ENCODE results near the gene CGNL1. TPM values are rescaled to one million over a fixed set of nuclear protein-coding genes. Genes with fewer than 3 reads are reported as not detected.

Gene CGNL1
- total RNA-seq, 2 donors from 2014 or later = 82.6 to 98.0 TPM

DNA sequence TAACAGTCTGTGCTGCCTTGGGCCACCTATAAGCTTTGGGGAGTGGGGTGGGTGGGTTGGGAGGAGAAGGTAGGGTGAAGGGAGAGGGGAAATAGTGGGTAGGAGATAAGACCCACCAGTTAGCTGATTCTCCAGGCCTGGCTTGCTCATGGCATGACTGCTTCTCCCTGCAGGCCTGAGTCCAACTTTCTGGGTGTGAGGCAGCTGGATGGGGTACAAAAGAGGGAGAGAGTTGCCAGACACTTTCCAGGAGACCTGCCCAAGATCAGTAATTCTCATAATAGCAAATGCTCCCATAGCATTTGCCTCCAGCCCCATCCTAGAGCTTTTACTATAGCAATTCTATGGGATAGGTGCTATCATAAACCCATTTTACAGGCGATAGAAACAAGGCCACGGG lies 7.7 kb downstream of the CGNL1 start:
- no peaks in the 10 kb centered on the region for H3K9me3 Mint-ChIP-seq
- peaks cover 17% of the 10 kb centered on the region for H3K36me3 Mint-ChIP-seq (ENCODE audit: low read depth)
- peaks cover 63% of the 10 kb centered on the region for H3K4me1 ChIP-seq (ENCODE audit: control insufficient read depth, insufficient read depth, low read length)
- H3K9ac ChIP-seq (ENCODE audit: extremely low read depth, low read length, poor library complexity, severe bottlenecking) = no peak overlapping the region
- H3K4me3 Mint-ChIP-seq = peak overlapping the region; percentile 5
- H3K27me3 Mint-ChIP-seq (ENCODE audit: insufficient read depth) = no peaks in the 10 kb centered on the region
- peaks cover 89% of the 10 kb centered on the region for H3K4me1 Mint-ChIP-seq
- peaks cover 23% of the 10 kb centered on the region for H3K36me3 ChIP-seq (ENCODE audit: control insufficient read depth, insufficient read depth, low read length)
- TF ChIP-seq, protein P1, sequence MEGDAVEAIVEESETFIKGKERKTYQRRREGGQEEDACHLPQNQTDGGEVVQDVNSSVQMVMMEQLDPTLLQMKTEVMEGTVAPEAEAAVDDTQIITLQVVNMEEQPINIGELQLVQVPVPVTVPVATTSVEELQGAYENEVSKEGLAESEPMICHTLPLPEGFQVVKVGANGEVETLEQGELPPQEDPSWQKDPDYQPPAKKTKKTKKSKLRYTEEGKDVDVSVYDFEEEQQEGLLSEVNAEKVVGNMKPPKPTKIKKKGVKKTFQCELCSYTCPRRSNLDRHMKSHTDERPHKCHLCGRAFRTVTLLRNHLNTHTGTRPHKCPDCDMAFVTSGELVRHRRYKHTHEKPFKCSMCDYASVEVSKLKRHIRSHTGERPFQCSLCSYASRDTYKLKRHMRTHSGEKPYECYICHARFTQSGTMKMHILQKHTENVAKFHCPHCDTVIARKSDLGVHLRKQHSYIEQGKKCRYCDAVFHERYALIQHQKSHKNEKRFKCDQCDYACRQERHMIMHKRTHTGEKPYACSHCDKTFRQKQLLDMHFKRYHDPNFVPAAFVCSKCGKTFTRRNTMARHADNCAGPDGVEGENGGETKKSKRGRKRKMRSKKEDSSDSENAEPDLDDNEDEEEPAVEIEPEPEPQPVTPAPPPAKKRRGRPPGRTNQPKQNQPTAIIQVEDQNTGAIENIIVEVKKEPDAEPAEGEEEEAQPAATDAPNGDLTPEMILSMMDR (conservative IDR thresholded peaks at IDR 0.05) = no peak
- WGBS, 2 experiments (ENCODE audit: insufficient coverage in 1 of 2, insufficient read length in 1 of 2) = 83 to 100% methylated on average over 2 of the region's 2 CpGs
- DNase-seq = no peak
- H3K27ac Mint-ChIP-seq = peak overlapping the region; percentile 61
- H3K9me3 ChIP-seq (ENCODE audit: control insufficient read depth, low read length) = no peaks in the 10 kb centered on the region
- no peak overlapping the region for H3K4me3 ChIP-seq (ENCODE audit: low read length)
- H3K27ac ChIP-seq (ENCODE audit: low read depth, low read length) = no peak overlapping the region
- no peaks in the 10 kb centered on the region for H3K27me3 ChIP-seq (ENCODE audit: control insufficient read depth, insufficient read depth, low read length, poor library complexity, severe bottlenecking)

DNA sequence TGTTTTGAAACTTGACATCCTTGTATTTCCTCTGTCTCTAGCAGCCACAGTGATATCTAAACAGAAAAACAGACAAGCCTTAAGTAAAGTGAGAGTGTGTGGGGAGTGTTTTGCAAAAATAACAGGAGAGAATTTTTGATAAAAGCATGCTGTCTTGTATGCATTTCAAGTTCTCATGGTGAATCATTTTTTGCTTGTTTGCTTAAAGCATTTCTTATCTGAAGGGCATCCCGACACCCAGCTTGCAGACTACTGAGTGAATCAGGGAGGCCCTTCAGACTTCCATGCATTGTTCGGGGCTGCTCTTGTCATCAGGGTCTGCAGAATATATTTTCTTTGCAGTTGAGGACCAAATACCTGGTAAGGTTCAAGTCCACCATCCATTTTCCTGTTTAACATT lies 8.5 kb downstream of the CGNL1 start:
- no peaks in the 10 kb centered on the region for H3K27me3 Mint-ChIP-seq (ENCODE audit: insufficient read depth)
- H3K36me3 ChIP-seq (ENCODE audit: control insufficient read depth, insufficient read depth, low read length) = peaks cover 21% of the 10 kb centered on the region
- H3K4me3 Mint-ChIP-seq = no peak overlapping the region
- peaks cover 58% of the 10 kb centered on the region for H3K4me1 ChIP-seq (ENCODE audit: control insufficient read depth, insufficient read depth, low read length)
- no peaks in the 10 kb centered on the region for H3K9me3 ChIP-seq (ENCODE audit: control insufficient read depth, low read length)
- peaks cover 13% of the 10 kb centered on the region for H3K36me3 Mint-ChIP-seq (ENCODE audit: low read depth)
- H3K4me1 Mint-ChIP-seq = peaks cover 81% of the 10 kb centered on the region
- TF ChIP-seq, protein P1 (conservative IDR thresholded peaks at IDR 0.05) = no peak
- no peak overlapping the region for H3K27ac ChIP-seq (ENCODE audit: low read depth, low read length)
- WGBS, 2 experiments (ENCODE audit: insufficient coverage in 1 of 2, insufficient read length in 1 of 2) = 85 to 100% methylated on average over 2 of the region's 2 CpGs
- peak overlapping the region; percentile 1 for H3K27ac Mint-ChIP-seq
- H3K27me3 ChIP-seq (ENCODE audit: control insufficient read depth, insufficient read depth, low read length, poor library complexity, severe bottlenecking) = no peaks in the 10 kb centered on the region
- no peak overlapping the region for H3K4me3 ChIP-seq (ENCODE audit: low read length)
- no peak for DNase-seq
- no peak overlapping the region for H3K9ac ChIP-seq (ENCODE audit: extremely low read depth, low read length, poor library complexity, severe bottlenecking)
- H3K9me3 Mint-ChIP-seq = no peaks in the 10 kb centered on the region

DNA sequence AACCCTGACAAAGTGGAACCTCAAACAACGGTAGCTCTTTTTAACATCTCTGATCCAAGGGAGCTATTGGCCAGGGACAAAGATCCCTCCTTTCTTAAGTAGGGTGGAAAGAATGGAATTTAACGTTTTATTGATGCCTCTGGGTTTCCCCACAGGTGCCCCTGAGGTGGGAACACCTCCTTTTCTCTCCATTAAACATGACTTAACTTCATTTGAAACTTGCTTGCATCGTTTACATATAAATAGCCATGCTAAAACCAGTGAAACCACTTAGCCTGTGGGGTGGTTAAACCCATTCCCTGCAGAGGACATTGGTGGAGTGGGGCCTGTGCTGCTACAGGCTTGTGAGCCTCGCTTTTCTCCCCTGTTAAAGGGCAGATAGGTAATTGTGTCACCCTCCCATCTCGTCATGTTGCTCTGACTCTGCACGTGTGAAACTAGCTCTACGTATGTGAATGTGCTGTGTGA lies 9.7 kb downstream of the CGNL1 start:
- H3K4me3 ChIP-seq (ENCODE audit: low read length) = no peak overlapping the region
- peaks cover 17% of the 10 kb centered on the region for H3K36me3 Mint-ChIP-seq (ENCODE audit: low read depth)
- H3K27ac ChIP-seq (ENCODE audit: low read depth, low read length) = no peak overlapping the region
- no peaks in the 10 kb centered on the region for H3K9me3 ChIP-seq (ENCODE audit: control insufficient read depth, low read length)
- H3K36me3 ChIP-seq (ENCODE audit: control insufficient read depth, insufficient read depth, low read length) = peaks cover 16% of the 10 kb centered on the region
- no peaks in the 10 kb centered on the region for H3K9me3 Mint-ChIP-seq
- peak overlapping the region; percentile 84 for H3K27ac Mint-ChIP-seq
- peak overlapping the region; percentile 25 for H3K4me3 Mint-ChIP-seq
- peaks cover 50% of the 10 kb centered on the region for H3K4me1 ChIP-seq (ENCODE audit: control insufficient read depth, insufficient read depth, low read length)
- peaks cover 82% of the 10 kb centered on the region for H3K4me1 Mint-ChIP-seq
- no peak overlapping the region for H3K9ac ChIP-seq (ENCODE audit: extremely low read depth, low read length, poor library complexity, severe bottlenecking)
- H3K27me3 ChIP-seq (ENCODE audit: control insufficient read depth, insufficient read depth, low read length, poor library complexity, severe bottlenecking) = no peaks in the 10 kb centered on the region
- H3K27me3 Mint-ChIP-seq (ENCODE audit: insufficient read depth) = no peaks in the 10 kb centered on the region
- TF ChIP-seq, protein P1 (conservative IDR thresholded peaks at IDR 0.05) = no peak
- 57 to 60% methylated on average over 6 to 7 of the region's 7 CpGs for WGBS, 2 experiments (ENCODE audit: insufficient coverage in 1 of 2, insufficient read length in 1 of 2)
- DNase-seq = peak; percentile 83

All from endodermal cell (in vitro differentiated cells).